Measurements from ENCODE around the gene ANKRD11.

Gene ANKRD11

GRCh38 chr16:89367538-89367915 lies 122.8 kb downstream of the ANKRD11 start:
- TF ChIP-seq FOXP2 (optimal IDR thresholded peaks at IDR 0.05; ENCODE audit: borderline replicate concordance, extremely low read depth, extremely low read length, insufficient read depth): no peak
- no peak for TF ChIP-seq SIN3A (IDR thresholded peaks at IDR 0.05; ENCODE audit: borderline replicate concordance, insufficient read depth, low read length)
- TF ChIP-seq POLR2AphosphoS5 (IDR thresholded peaks at IDR 0.05; ENCODE audit: low read depth, low read length): no peak
- TF ChIP-seq REST (IDR thresholded peaks at IDR 0.05; ENCODE audit: insufficient read depth in 1 of 2, low read depth in 2 of 2, low read length in 2 of 2): no peak
- TF ChIP-seq TAF1 (IDR thresholded peaks at IDR 0.05; ENCODE audit: borderline replicate concordance, insufficient read depth, low read length): no peak

- TF ChIP-seq FOXP2 (optimal IDR thresholded peaks at IDR 0.05; ENCODE audit: borderline replicate concordance, extremely low read depth, extremely low read length, insufficient read depth): no peak
- no peak for TF ChIP-seq REST (IDR thresholded peaks at IDR 0.05; ENCODE audit: insufficient read depth in 1 of 2, low read depth in 2 of 2, low read length in 2 of 2)
- TF ChIP-seq SIN3A (IDR thresholded peaks at IDR 0.05; ENCODE audit: borderline replicate concordance, insufficient read depth, low read length): no peak
- no peak for TF ChIP-seq POLR2AphosphoS5 (IDR thresholded peaks at IDR 0.05; ENCODE audit: low read depth, low read length)
- no peak for TF ChIP-seq TAF1 (IDR thresholded peaks at IDR 0.05; ENCODE audit: borderline replicate concordance, insufficient read depth, low read length)
Measured at GRCh38 chr16:89366561-89367537, 123.5 kb downstream of the ANKRD11 start.

DNA sequence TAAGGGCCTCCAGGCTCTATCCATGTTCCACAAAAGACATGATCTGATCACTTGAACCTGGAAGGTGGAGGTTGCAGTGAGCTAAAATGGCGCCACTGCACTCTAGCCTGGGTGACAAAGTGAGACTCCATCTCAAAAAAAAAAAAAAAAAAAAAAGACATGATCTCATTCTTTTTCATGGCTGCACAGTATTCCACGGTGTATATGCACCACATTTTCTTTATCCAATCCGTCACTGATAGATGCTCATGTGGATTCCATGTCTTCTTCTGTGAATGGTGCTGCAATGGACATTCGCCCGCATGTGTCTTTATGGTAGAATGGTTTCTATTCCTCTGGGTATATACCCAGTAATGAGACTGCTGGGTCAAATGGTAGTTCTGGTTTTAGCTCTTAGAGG lies 124.4 kb downstream of the ANKRD11 start:
- no peak for TF ChIP-seq POLR2AphosphoS5 (IDR thresholded peaks at IDR 0.05; ENCODE audit: low read depth, low read length)
- TF ChIP-seq REST (IDR thresholded peaks at IDR 0.05; ENCODE audit: insufficient read depth in 1 of 2, low read depth in 2 of 2, low read length in 2 of 2): no peak

DNA sequence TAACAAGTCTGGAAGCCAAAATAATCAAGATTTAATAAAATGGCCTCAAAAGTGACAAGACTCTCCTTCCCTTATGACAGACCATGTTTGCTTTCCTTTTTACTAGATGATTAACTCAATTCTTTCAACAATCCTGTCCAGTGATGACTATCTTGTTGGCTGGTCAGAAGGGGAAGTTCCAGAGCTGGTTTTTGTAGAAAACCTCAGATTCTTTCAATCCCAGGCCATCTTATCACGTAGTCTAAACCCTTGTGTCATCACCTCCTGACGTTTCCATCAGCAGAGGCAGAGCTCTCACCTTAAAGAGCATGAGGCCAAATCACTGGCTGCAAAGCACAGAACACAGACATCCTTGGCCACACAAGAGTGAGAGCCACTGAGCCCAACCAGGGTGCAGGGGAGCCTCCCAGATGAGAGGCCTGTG lies 125.3 kb downstream of the ANKRD11 start:
- TF ChIP-seq TAF1 (IDR thresholded peaks at IDR 0.05; ENCODE audit: borderline replicate concordance, insufficient read depth, low read length) (no peak), FOXP2 (optimal IDR thresholded peaks at IDR 0.05; ENCODE audit: borderline replicate concordance, extremely low read depth, extremely low read length, insufficient read depth) (no peak), SIN3A (IDR thresholded peaks at IDR 0.05; ENCODE audit: borderline replicate concordance, insufficient read depth, low read length) (no peak), POLR2AphosphoS5 (IDR thresholded peaks at IDR 0.05; ENCODE audit: low read depth, low read length) (no peak), REST (IDR thresholded peaks at IDR 0.05; ENCODE audit: insufficient read depth in 1 of 2, low read depth in 2 of 2, low read length in 2 of 2) (no peak)
